H1 (cell line): ENCODE results near the gene LCN12. TPM values are rescaled to one million over a fixed set of nuclear protein-coding genes. Genes with fewer than 3 reads are reported as not detected.

Experiments used
- CTCF ChIA-PET: fragments of 300-600 bp; sonication (Branson Sonifier 250); formaldehyde crosslinking; loops from one replicate; lab custom pipeline; 2021; ENCODE audit not compliant: partially characterized antibody; lab: Charles Lee
- POLR2A ChIA-PET: fragments of 300-600 bp; sonication (Branson Sonifier 250); formaldehyde crosslinking; loops from one replicate; lab custom pipeline; 2021; ENCODE audit warnings: inconsistent platforms; ENCODE audit not compliant: partially characterized antibody; lab: Charles Lee
- DNase-seq, 2 experiments: peaks; one replicate each; pipeline versions ENCODE4 v3.0.0 to v3.0.0-alpha.2; 2010 to 2022; ENCODE audit warnings: low spot score in 2 of 2, low read depth in 1 of 2, mixed read lengths in 1 of 2
- FAIRE-seq: peaks from 2 replicates; lab custom pipeline; 2011; peaks lifted over from hg19 to GRCh38; lab: Jason Lieb, UNC
- H2AFZ ChIP-seq: 2 replicates; pipeline ENCODE4 v1.8.1; 2012; ENCODE audit warnings: low read length, inconsistent platforms
- H2AK5ac ChIP-seq: 2 replicates; pipeline ENCODE4 v1.6.1; 2013; ENCODE audit warnings: low read depth, low read length
- H2BK120ac ChIP-seq: replicated peaks from 2 replicates; pipeline ENCODE3; 2013; ENCODE audit warnings: low read depth, low read length, inconsistent platforms
- H2BK12ac ChIP-seq: 2 replicates; pipeline ENCODE4 v1.6.1; 2013; ENCODE audit warnings: low read depth, low read length
- H2BK15ac ChIP-seq: 2 replicates; pipeline ENCODE4 v1.6.1; 2013; ENCODE audit warnings: low read length
- H2BK20ac ChIP-seq: 2 replicates; pipeline ENCODE4 v1.6.1; 2013; ENCODE audit warnings: low read length
- H2BK5ac ChIP-seq: 2 replicates; pipeline ENCODE4 v1.6.1; 2013; ENCODE audit warnings: low read depth, low read length
- H3K14ac ChIP-seq: 2 replicates; pipeline ENCODE4 v1.6.1; 2013; ENCODE audit warnings: inconsistent platforms; ENCODE audit not compliant: insufficient read length
- H3K18ac ChIP-seq: 2 replicates; pipeline ENCODE4 v1.6.1; 2013; ENCODE audit warnings: low read length; ENCODE audit errors: extremely low read depth
- H3K23ac ChIP-seq: 2 replicates; pipeline ENCODE4 v1.6.1; 2013; ENCODE audit warnings: inconsistent platforms; ENCODE audit not compliant: insufficient read length
- H3K23me2 ChIP-seq: 2 replicates; pipeline ENCODE4 v1.6.1; 2013; ENCODE audit warnings: low read depth, low read length
- H3K27ac ChIP-seq: 2 replicates; pipeline ENCODE4 v1.6.1; 2011; ENCODE audit warnings: low read depth, low read length, inconsistent platforms
- H3K27me3 ChIP-seq, 4 experiments: replicated peaks in 1 of 4; 1 replicate in 1 of 4; 2 replicates in 3 of 4; pipeline versions ENCODE4 v1.6.1 to v1.8.1; 2011 to 2013; ENCODE audit warnings: low read length in 3 of 4, mild to moderate bottlenecking in 3 of 4, inconsistent platforms in 2 of 4, mixed read lengths in 2 of 4, moderate library complexity in 1 of 4; ENCODE audit not compliant: control insufficient read depth in 3 of 4, insufficient read depth in 3 of 4; ENCODE audit errors: extremely low read depth in 1 of 4
- H3K36me3 ChIP-seq, 4 experiments: 2 replicates each; pipeline versions ENCODE4 v1.6.1 to v1.8.1; 2011 to 2013; ENCODE audit warnings: mild to moderate bottlenecking in 4 of 4, low read length in 3 of 4, moderate library complexity in 2 of 4, control low read depth in 1 of 4, inconsistent platforms in 1 of 4; ENCODE audit not compliant: insufficient read depth in 4 of 4, control insufficient read depth in 2 of 4
- H3K4ac ChIP-seq: replicated peaks from 2 replicates; pipeline ENCODE3; 2013; ENCODE audit warnings: low read length, low read depth, mixed read lengths, inconsistent platforms; ENCODE audit not compliant: insufficient read length
- H3K4me1 ChIP-seq, 4 experiments: replicated peaks in 1 of 4; 1 replicate in 1 of 4; 2 replicates in 3 of 4; pipeline versions ENCODE4 v1.6.1 to v1.8.1; 2011 to 2013; ENCODE audit warnings: low read length in 3 of 4, inconsistent platforms in 2 of 4, mixed read lengths in 1 of 4; ENCODE audit not compliant: insufficient read depth in 4 of 4, control insufficient read depth in 3 of 4
- H3K4me2 ChIP-seq, 2 experiments: 2 replicates each; pipeline versions ENCODE4 v1.6.1 to v1.8.1; 2011 to 2013; ENCODE audit warnings: low read depth in 2 of 2, low read length in 2 of 2, control low read depth in 1 of 2, inconsistent platforms in 1 of 2, mild to moderate bottlenecking in 1 of 2; ENCODE audit not compliant: insufficient read depth in 1 of 2
- H3K4me3 ChIP-seq, 4 experiments: fragments of 200-600, 300-600 bp in 1 of 4; sonication (generic), shearing (Covaris generic), sonication (Bioruptor Twin) in 1 of 4; 2 replicates each; pipeline versions ENCODE4 v1.5.1 to v1.8.1; 2011 to 2016; ENCODE audit warnings: low read length in 4 of 4, low read depth in 3 of 4, control low read depth in 2 of 4, inconsistent platforms in 2 of 4, mild to moderate bottlenecking in 2 of 4, mixed read lengths in 1 of 4, moderate library complexity in 1 of 4; ENCODE audit not compliant: insufficient read depth in 2 of 4; ENCODE audit errors: extremely low read depth in 1 of 4
- H3K56ac ChIP-seq: replicated peaks from 2 replicates; pipeline ENCODE3; 2013; ENCODE audit warnings: low read depth, mild to moderate bottlenecking, mixed read lengths, low read length, inconsistent platforms; ENCODE audit not compliant: insufficient read length
- H3K79me1 ChIP-seq: 2 replicates; pipeline ENCODE4 v1.6.1; 2013; ENCODE audit warnings: low read depth, low read length, control low read depth
- H3K79me2 ChIP-seq, 2 experiments: 2 replicates each; pipeline versions ENCODE4 v1.6.1 to v1.8.1; 2012 to 2013; ENCODE audit warnings: low read length in 2 of 2, mild to moderate bottlenecking in 2 of 2, inconsistent platforms in 1 of 2; ENCODE audit not compliant: insufficient read depth in 2 of 2, control insufficient read depth in 1 of 2
- H3K9ac ChIP-seq, 4 experiments: replicated peaks in 1 of 4; 1 replicate in 1 of 4; 2 replicates in 3 of 4; pipeline versions ENCODE4 v1.6.1 to v1.8.1; 2011 to 2013; ENCODE audit warnings: low read depth in 3 of 4, low read length in 3 of 4, control low read depth in 2 of 4, mild to moderate bottlenecking in 2 of 4, moderate library complexity in 2 of 4, inconsistent platforms in 1 of 4; ENCODE audit errors: extremely low read depth in 1 of 4
- H3K9me3 ChIP-seq, 2 experiments: 2 replicates each; pipeline versions ENCODE4 v1.6.1 to v1.8.1; 2012 to 2013; ENCODE audit warnings: mild to moderate bottlenecking in 2 of 2, moderate library complexity in 2 of 2, control low read depth in 1 of 2, inconsistent platforms in 1 of 2, low read depth in 1 of 2, low read length in 1 of 2, mixed read lengths in 1 of 2; ENCODE audit not compliant: insufficient read depth in 2 of 2
- H4K20me1 ChIP-seq, 2 experiments: replicated peaks in 1 of 2; 2 replicates each; pipeline versions ENCODE3 to v1.8.1; 2011 to 2013; ENCODE audit warnings: inconsistent platforms in 2 of 2, low read length in 2 of 2, mild to moderate bottlenecking in 1 of 2; ENCODE audit not compliant: insufficient read depth in 2 of 2, control insufficient read depth in 1 of 2
- H4K5ac ChIP-seq: 2 replicates; pipeline ENCODE4 v1.6.1; 2013; ENCODE audit warnings: low read length, low read depth, mixed read lengths, inconsistent platforms; ENCODE audit not compliant: insufficient read length
- H4K8ac ChIP-seq: 2 replicates; pipeline ENCODE4 v1.8.0; 2013; ENCODE audit warnings: mild to moderate bottlenecking, moderate library complexity, low read length, inconsistent platforms; ENCODE audit not compliant: insufficient read depth; ENCODE audit errors: extremely low read depth
- H4K91ac ChIP-seq: replicated peaks from 2 replicates; pipeline ENCODE3; 2013; ENCODE audit warnings: low read length, mixed read lengths, inconsistent platforms; ENCODE audit not compliant: insufficient read length
- ASH2L ChIP-seq: fragments of 200-600, 300-600 bp; sonication (generic); IDR thresholded peaks from one replicate; pipeline ENCODE4 v1.7.1; 2017; ENCODE audit warnings: low read length
- BRCA1 ChIP-seq: IDR thresholded peaks from 2 replicates; pipeline ENCODE4 v1.6.1; 2012; ENCODE audit warnings: low read depth, low read length, improper control_type of control experiment
- CREB1 ChIP-seq: IDR thresholded peaks from 2 replicates; pipeline ENCODE4 v1.6.1; 2012; ENCODE audit warnings: inconsistent platforms
- MAFK ChIP-seq: IDR thresholded peaks from 2 replicates; pipeline ENCODE4 v1.6.1; 2012; ENCODE audit warnings: low read depth, mild to moderate bottlenecking, improper control_type of control experiment, low read length
- NRF1 ChIP-seq: IDR thresholded peaks from 2 replicates; pipeline ENCODE4 v1.6.1; 2011; ENCODE audit warnings: mild to moderate bottlenecking, low read depth, low read length, improper control_type of control experiment
- RNF2 ChIP-seq: fragments of 200-900, 300-1000 bp; sonication (generic); IDR thresholded peaks from 2 replicates; pipeline ENCODE4 v1.7.1; 2016; ENCODE audit warnings: borderline replicate concordance, low read depth, mild to moderate bottlenecking, antibody characterized with exemption, low read length; ENCODE audit not compliant: poor library complexity, severe bottlenecking; ENCODE audit errors: missing control alignments
- SRF ChIP-seq: IDR thresholded peaks from 2 replicates; pipeline ENCODE4 v1.6.1; 2011; ENCODE audit warnings: mild to moderate bottlenecking, low read depth, low read length, moderate library complexity
- WGBS, 2 experiments: shearing (Covaris generic) in 1 of 2; methylation state at CpG; one replicate each; pipeline versions ENCODE4 v1.1.6 to v1.1.7; 2013 to 2015; ENCODE audit warnings: low lambda C conversion rate in 2 of 2, mixed read lengths in 2 of 2, inconsistent platforms in 1 of 2, low coverage in 1 of 2, missing lambda C conversion rate in 1 of 2; ENCODE audit not compliant: insufficient replicate concordance in 2 of 2, insufficient coverage in 1 of 2, insufficient read length in 1 of 2; ENCODE audit errors: extremely low coverage in 1 of 2, missing lambda C conversion rate in 1 of 2; 5-methylcytosine and 5-hydroxymethylcytosine counted together
- polyA plus RNA-seq, 7 experiments: library from polyadenylated mRNA; depleted of rRNA in 3 of 7; stranded (reverse) in 5 of 7; unstranded in 2 of 7; fragments of >200 nt in 5 of 7; fragments of 200-250 nt in 2 of 7; gene quantifications; 1 replicate in 5 of 7; 2 replicates in 1 of 7; 4 replicates in 1 of 7; pipeline versions ENCODE4 v1.2.1 to v1.2.3, GENCODE V29; 2011 to 2013; ENCODE audit warnings: missing spikeins in 2 of 7, mixed read lengths in 2 of 7
- total RNA-seq: library from RNA; stranded (reverse); fragmentation: NEBNext Ultra II Directional; extraction: Animal tissue kit (Norgen Biotek cat#: 25700); gene quantifications from 2 replicates; pipeline ENCODE4 v1.2.1, GENCODE V29; 2021

The LCN12 gene
- total and polyA plus RNA-seq, 2 of the 8 experiments (the other 6 are each of a cell fraction or from before 2014, with no cell fraction given) = 1.1 to 1.7 TPM

DNA sequence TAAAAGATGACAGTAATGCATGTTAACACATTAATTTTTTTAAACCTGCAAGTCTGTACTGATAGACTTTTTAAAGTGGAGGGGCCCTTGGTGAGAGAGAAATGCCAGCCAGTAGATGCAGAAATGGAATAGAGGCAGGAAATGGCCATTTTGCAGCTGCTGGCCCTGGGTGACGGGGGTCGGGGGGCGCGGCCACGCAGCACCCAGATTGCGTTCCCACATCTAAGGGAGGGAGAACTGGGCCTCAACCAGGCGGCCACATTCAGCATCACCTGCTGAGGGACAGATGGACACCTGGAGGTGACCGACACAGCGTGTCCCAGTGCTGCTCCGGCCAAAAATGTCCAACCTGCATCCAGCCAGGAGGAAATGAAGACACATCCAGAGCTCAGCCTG, 50.6 kb downstream of the LCN12 start:
- Histone ChIP-seq H3K4me2 (no peak overlapping the region), H3K14ac (no peak overlapping the region), H4K5ac (no peak overlapping the region), H2AFZ (no peak overlapping the region), H3K18ac (no peak overlapping the region), H4K20me1 (no peaks in the 10 kb centered on the region), H3K79me1 (no peaks in the 10 kb centered on the region), H2BK12ac (no peak overlapping the region), H3K27me3 (no peaks in the 10 kb centered on the region; a peak in 1 of 7 replicates), H2BK5ac (no peak overlapping the region), H3K23ac (no peak overlapping the region), H2BK120ac (no peak overlapping the region), H3K4me1 (peaks cover 0 to under 1% (median 0%) of the 10 kb centered on the region in 4 experiments; a peak in 2 of 7 replicates), H3K4ac (no peak overlapping the region), H2BK20ac (no peak overlapping the region), H3K4me3 (no peak overlapping the region), H4K91ac (no peak overlapping the region), H3K23me2 (no peaks in the 10 kb centered on the region), H3K36me3 (no peaks in the 10 kb centered on the region), H2AK5ac (no peak overlapping the region), H3K56ac (no peak overlapping the region), H2BK15ac (no peak overlapping the region), H4K8ac (no peak overlapping the region), H3K27ac (no peak overlapping the region), H3K9ac (no peak overlapping the region), H3K9me3 (peaks cover 0 to 10% of the 10 kb centered on the region in 2 experiments; a peak in 1 of 4 replicates), H3K79me2 (no peaks in the 10 kb centered on the region)
- POLR2A ChIA-PET = no interaction called here
- 91% methylated on average over 10 of the region's 10 CpGs; no CpG with 5 or more reads in 1 of the 2 experiments for WGBS, 2 experiments
- CTCF ChIA-PET = interaction anchor here (0.6 to 3.5 kb wide), 10 partner anchors 18 to 215 kb away, joined by 3 to 21 read pairs (median 6); partner anchors contain the start of gene DPP7
- no peak for TF ChIP-seq BRCA1
- no peak for TF ChIP-seq SRF
- TF ChIP-seq RNF2 = no peak
- no peak for TF ChIP-seq ASH2L
- TF ChIP-seq MAFK = no peak
- TF ChIP-seq CREB1 = no peak
- TF ChIP-seq NRF1 = no peak
- DNase-seq (no peak), FAIRE-seq (no peak)
